ENCODE measurements around the gene PPL. TPM values are rescaled to one million over a fixed set of nuclear protein-coding genes. Genes with fewer than 3 reads are reported as not detected.
A peak's percentile ranks its signal among the peaks of the same experiment; 100 is the strongest.

PPL gene
- total RNA-seq, 1 donor, result 27.1 TPM

GRCh38 chr16:4890026-4890425 is 46.9 kb downstream of the PPL start:
- Histone ChIP-seq H3K27me3 (ENCODE audit: insufficient read depth, low read length) (no peaks in the 10 kb centered on the region), H3K9me3 (ENCODE audit: low read depth, low read length) (no peaks in the 10 kb centered on the region), H3K79me2 (ENCODE audit: insufficient read depth, low read length) (no peaks in the 10 kb centered on the region), H3K4me2 (ENCODE audit: insufficient read depth, low read length) (no peak overlapping the region), H3K27ac (ENCODE audit: low read depth, low read length) (no peak overlapping the region), H3K4me3 (ENCODE audit: insufficient read depth, low read length) (no peak overlapping the region), H3K4me1 (ENCODE audit: insufficient read depth, low read length) (no peaks in the 10 kb centered on the region), H2AFZ (ENCODE audit: low read length) (no peak overlapping the region), H4K20me1 (ENCODE audit: insufficient read depth, low read length) (peaks cover 3% of the 10 kb centered on the region), H3K36me3 (ENCODE audit: insufficient read depth, low read length) (peaks cover 24% of the 10 kb centered on the region)
- DNase-seq (ENCODE audit: insufficient read length, low spot score, missing footprints), result no peak
- no peak for TF ChIP-seq CTCF (IDR thresholded peaks at IDR 0.05; ENCODE audit: extremely low read depth, low read depth, low read length)

GRCh38 chr16:4888428-4889135 is 48.4 kb downstream of the PPL start:
- H2AFZ ChIP-seq (ENCODE audit: low read length), result no peak overlapping the region
- no peak overlapping the region for H3K27ac ChIP-seq (ENCODE audit: low read depth, low read length)
- no peak overlapping the region for H3K4me2 ChIP-seq (ENCODE audit: insufficient read depth, low read length)
- DNase-seq (ENCODE audit: insufficient read length, low spot score, missing footprints), result peak; percentile 54
- H3K27me3 ChIP-seq (ENCODE audit: insufficient read depth, low read length), result no peaks in the 10 kb centered on the region
- no peaks in the 10 kb centered on the region for H3K79me2 ChIP-seq (ENCODE audit: insufficient read depth, low read length)
- H3K9me3 ChIP-seq (ENCODE audit: low read depth, low read length), result no peaks in the 10 kb centered on the region
- no peak overlapping the region for H3K4me3 ChIP-seq (ENCODE audit: insufficient read depth, low read length)
- peaks cover 38% of the 10 kb centered on the region for H3K36me3 ChIP-seq (ENCODE audit: insufficient read depth, low read length)
- peaks cover 3% of the 10 kb centered on the region for H4K20me1 ChIP-seq (ENCODE audit: insufficient read depth, low read length)
- TF ChIP-seq CTCF (IDR thresholded peaks at IDR 0.05; ENCODE audit: extremely low read depth, low read depth, low read length), result no peak
- H3K4me1 ChIP-seq (ENCODE audit: insufficient read depth, low read length), result no peaks in the 10 kb centered on the region

- Histone ChIP-seq H4K20me1 (ENCODE audit: insufficient read depth, low read length) (peaks cover 12% of the 10 kb centered on the region), H3K9me3 (ENCODE audit: low read depth, low read length) (no peaks in the 10 kb centered on the region), H3K27me3 (ENCODE audit: insufficient read depth, low read length) (no peaks in the 10 kb centered on the region), H3K27ac (ENCODE audit: low read depth, low read length) (no peak overlapping the region), H3K4me2 (ENCODE audit: insufficient read depth, low read length) (no peak overlapping the region), H3K4me3 (ENCODE audit: insufficient read depth, low read length) (no peak overlapping the region), H3K79me2 (ENCODE audit: insufficient read depth, low read length) (no peaks in the 10 kb centered on the region), H3K4me1 (ENCODE audit: insufficient read depth, low read length) (peaks cover 4% of the 10 kb centered on the region), H3K36me3 (ENCODE audit: insufficient read depth, low read length) (peaks cover 53% of the 10 kb centered on the region), H2AFZ (ENCODE audit: low read length) (no peak overlapping the region)
- DNase-seq (ENCODE audit: insufficient read length, low spot score, missing footprints), result no peak
- TF ChIP-seq CTCF (IDR thresholded peaks at IDR 0.05; ENCODE audit: extremely low read depth, low read depth, low read length), result no peak
These were observed 50.8 kb downstream of the PPL start for GRCh38 chr16:4886151-4886550.

GRCh38 chr16:4884972-4885874 is 51.7 kb downstream of the PPL start:
- Histone ChIP-seq H3K4me2 (ENCODE audit: insufficient read depth, low read length) (no peak overlapping the region), H3K79me2 (ENCODE audit: insufficient read depth, low read length) (no peaks in the 10 kb centered on the region), H4K20me1 (ENCODE audit: insufficient read depth, low read length) (peaks cover 12% of the 10 kb centered on the region), H3K36me3 (ENCODE audit: insufficient read depth, low read length) (peaks cover 62% of the 10 kb centered on the region), H3K27me3 (ENCODE audit: insufficient read depth, low read length) (no peaks in the 10 kb centered on the region), H3K9me3 (ENCODE audit: low read depth, low read length) (no peaks in the 10 kb centered on the region), H2AFZ (ENCODE audit: low read length) (no peak overlapping the region), H3K4me1 (ENCODE audit: insufficient read depth, low read length) (peaks cover 4% of the 10 kb centered on the region), H3K27ac (ENCODE audit: low read depth, low read length) (no peak overlapping the region), H3K4me3 (ENCODE audit: insufficient read depth, low read length) (no peak overlapping the region)
- peak; percentile 74 for DNase-seq (ENCODE audit: insufficient read length, low spot score, missing footprints)
- TF ChIP-seq CTCF (IDR thresholded peaks at IDR 0.05; ENCODE audit: extremely low read depth, low read depth, low read length), result no peak
